ENCODE data around the gene SPRR5. TPM values are rescaled to one million over a fixed set of nuclear protein-coding genes. Genes with fewer than 3 reads are reported as not detected.

The SPRR5 gene
- total and polyA plus RNA-seq, 4 donors = not detected

- Histone ChIP-seq H3K27ac (ENCODE audit: low read depth in 1 of 2, low read length in 2 of 2) (no peak overlapping the region), H3K4me3 (ENCODE audit: low read depth in 1 of 3, low read length in 3 of 3) (no peak overlapping the region), H3K4me1 (ENCODE audit: control insufficient read depth in 4 of 4, insufficient read depth in 4 of 4, low read length in 3 of 4) (no peaks in the 10 kb centered on the region), H3K9me3 (ENCODE audit: control insufficient read depth in 4 of 4, low read length in 3 of 4) (no peaks in the 10 kb centered on the region), H3K36me3 (ENCODE audit: control insufficient read depth in 4 of 4, insufficient read depth in 3 of 4, low read depth in 1 of 4, low read length in 3 of 4) (peaks cover 0 to 2% (median 0%) of the 10 kb centered on the region in 4 donors), H3K27me3 (ENCODE audit: control insufficient read depth in 4 of 4, insufficient read depth in 4 of 4, low read length in 3 of 4) (no peaks in the 10 kb centered on the region), H3K9ac (ENCODE audit: low read depth in 1 of 2, low read length in 2 of 2) (no peak overlapping the region)
- no peak for TF ChIP-seq GABPA (IDR thresholded peaks at IDR 0.05 in 1 of 2, conservative IDR thresholded peaks at IDR 0.05 in 1 of 2)
- TF ChIP-seq NR2F2 (IDR thresholded peaks at IDR 0.05) = no peak
- TF ChIP-seq JUND (IDR thresholded peaks at IDR 0.05) = no peak
- TF ChIP-seq, protein P1, sequence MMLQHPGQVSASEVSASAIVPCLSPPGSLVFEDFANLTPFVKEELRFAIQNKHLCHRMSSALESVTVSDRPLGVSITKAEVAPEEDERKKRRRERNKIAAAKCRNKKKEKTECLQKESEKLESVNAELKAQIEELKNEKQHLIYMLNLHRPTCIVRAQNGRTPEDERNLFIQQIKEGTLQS (IDR thresholded peaks at IDR 0.05) = no peak
- no peak for TF ChIP-seq REST (IDR thresholded peaks at IDR 0.05)
- no peak for TF ChIP-seq EGR1 (IDR thresholded peaks at IDR 0.05; ENCODE audit: low read depth in 2 of 2)
- no peak for TF ChIP-seq FOXA1 (IDR thresholded peaks at IDR 0.05)
- TF ChIP-seq, protein P2, sequence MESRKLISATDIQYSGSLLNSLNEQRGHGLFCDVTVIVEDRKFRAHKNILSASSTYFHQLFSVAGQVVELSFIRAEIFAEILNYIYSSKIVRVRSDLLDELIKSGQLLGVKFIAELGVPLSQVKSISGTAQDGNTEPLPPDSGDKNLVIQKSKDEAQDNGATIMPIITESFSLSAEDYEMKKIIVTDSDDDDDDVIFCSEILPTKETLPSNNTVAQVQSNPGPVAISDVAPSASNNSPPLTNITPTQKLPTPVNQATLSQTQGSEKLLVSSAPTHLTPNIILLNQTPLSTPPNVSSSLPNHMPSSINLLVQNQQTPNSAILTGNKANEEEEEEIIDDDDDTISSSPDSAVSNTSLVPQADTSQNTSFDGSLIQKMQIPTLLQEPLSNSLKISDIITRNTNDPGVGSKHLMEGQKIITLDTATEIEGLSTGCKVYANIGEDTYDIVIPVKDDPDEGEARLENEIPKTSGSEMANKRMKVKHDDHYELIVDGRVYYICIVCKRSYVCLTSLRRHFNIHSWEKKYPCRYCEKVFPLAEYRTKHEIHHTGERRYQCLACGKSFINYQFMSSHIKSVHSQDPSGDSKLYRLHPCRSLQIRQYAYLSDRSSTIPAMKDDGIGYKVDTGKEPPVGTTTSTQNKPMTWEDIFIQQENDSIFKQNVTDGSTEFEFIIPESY (IDR thresholded peaks at IDR 0.05) = no peak
- TF ChIP-seq FOXA2 (IDR thresholded peaks at IDR 0.05) = no peak
- no peak for TF ChIP-seq HNF4A (conservative IDR thresholded peaks at IDR 0.05)
- TF ChIP-seq, protein P3, sequence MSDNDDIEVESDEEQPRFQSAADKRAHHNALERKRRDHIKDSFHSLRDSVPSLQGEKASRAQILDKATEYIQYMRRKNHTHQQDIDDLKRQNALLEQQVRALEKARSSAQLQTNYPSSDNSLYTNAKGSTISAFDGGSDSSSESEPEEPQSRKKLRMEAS (IDR thresholded peaks at IDR 0.05) = no peak
- no peak for TF ChIP-seq RXRA (IDR thresholded peaks at IDR 0.05)
- no peak for TF ChIP-seq RAD21 (IDR thresholded peaks at IDR 0.05)
- TF ChIP-seq SP1 (IDR thresholded peaks at IDR 0.05) = no peak
- TF ChIP-seq YY1 (IDR thresholded peaks at IDR 0.05) = no peak
- no peak for TF ChIP-seq HNF4G (IDR thresholded peaks at IDR 0.05)
- TF ChIP-seq TAF1 (conservative IDR thresholded peaks at IDR 0.05) = no peak
- TF ChIP-seq CTCF (IDR thresholded peaks at IDR 0.05; ENCODE audit: low read depth, low read length, missing input control) = no peak
- no peak for DNase-seq (ENCODE audit: low spot score)
- WGBS = 84% methylated on average over 5 of the region's 5 CpGs
Measured at GRCh38 chr1:152901631-152902030, 45.4 kb upstream of the SPRR5 start.

Data from liver (tissue), 9 donors.